GM19043 (cell line): ENCODE results near the gene OMA1.

Experiments used
- ATAC-seq: cut with Tn5 transposase; IDR thresholded peaks from one replicate; pipeline ENCODE4 v1.9.1; 2021; ENCODE audit warnings: low read depth; ENCODE audit not compliant: unreplicated experiment

The OMA1 gene

GRCh38 chr1:58435376-58435775, 111.2 kb downstream of the OMA1 start:
- ATAC-seq, result no peak

- ATAC-seq, result no peak
Observed at GRCh38 chr1:58434607-58435006, 111.9 kb downstream of the OMA1 start.

GRCh38 chr1:58434181-58434580, 112.3 kb downstream of the OMA1 start:
- ATAC-seq, result no peak

GRCh38 chr1:58432851-58433668, 113.5 kb downstream of the OMA1 start:
- ATAC-seq, result no peak

GRCh38 chr1:58431901-58432620, 114.5 kb downstream of the OMA1 start:
- no peak for ATAC-seq
